Measurements from ENCODE around the gene ANKH.

Gene ANKH

DNA sequence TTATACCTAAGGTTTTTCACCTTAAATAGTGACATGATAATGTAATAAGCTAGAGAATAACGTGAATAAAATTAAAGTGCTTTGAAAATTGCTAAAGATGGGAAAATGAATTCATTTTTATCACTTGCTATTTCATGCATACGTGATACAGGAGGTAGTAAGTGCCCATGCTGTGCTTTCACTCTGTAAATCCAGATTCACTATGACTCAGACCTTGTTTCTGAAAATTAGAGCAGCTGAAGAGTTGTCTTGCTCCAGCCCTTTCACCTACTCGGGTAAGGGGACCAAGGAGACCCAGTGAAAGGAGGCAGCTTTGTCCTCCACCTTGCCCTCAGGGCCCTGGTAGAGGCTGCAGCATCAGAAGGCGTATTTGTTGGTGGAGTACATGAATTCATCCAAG lies 87.9 kb downstream of the ANKH start:
- Histone ChIP-seq H3K79me2 (ENCODE audit: control insufficient read depth, insufficient read depth, low read length, poor library complexity) (no peaks in the 10 kb centered on the region), H3K14ac (ENCODE audit: low read length) (no peak overlapping the region), H3K27me3 (ENCODE audit: insufficient read depth, low read length) (no peaks in the 10 kb centered on the region), H3K4ac (ENCODE audit: low read depth, low read length) (no peak overlapping the region), H3K9me3 (ENCODE audit: insufficient read depth, low read depth, low read length) (peaks cover 3% of the 10 kb centered on the region), H2AFZ (ENCODE audit: insufficient read depth, low read length, poor library complexity) (no peak overlapping the region), H2BK12ac (ENCODE audit: low read length) (no peak overlapping the region), H3K79me1 (ENCODE audit: low read length) (no peaks in the 10 kb centered on the region), H3K4me1 (ENCODE audit: control insufficient read depth in 1 of 2, insufficient read depth in 2 of 2, low read length in 2 of 2) (peaks cover 0 to under 1% of the 10 kb centered on the region in 2 experiments), H3K23ac (ENCODE audit: low read length) (no peak overlapping the region), H4K12ac (ENCODE audit: low read depth, low read length) (no peak overlapping the region), H3K36me3 (ENCODE audit: control insufficient read depth in 1 of 2, insufficient read depth in 2 of 2, low read length in 2 of 2) (no peaks in the 10 kb centered on the region), H2BK5ac (ENCODE audit: low read depth, low read length, poor library complexity) (no peak overlapping the region), H3K4me3 (ENCODE audit: low read depth, low read length) (no peak overlapping the region), H2BK120ac (ENCODE audit: insufficient read depth, low read length, poor library complexity) (no peak overlapping the region), H3K4me2 (ENCODE audit: low read length) (no peak overlapping the region), H4K91ac (ENCODE audit: low read depth, low read length) (no peak overlapping the region), H4K8ac (ENCODE audit: low read depth, low read length) (no peak overlapping the region), H3K9ac (ENCODE audit: low read length) (no peak overlapping the region), H3K18ac (ENCODE audit: low read length) (no peak overlapping the region), H3K27ac (ENCODE audit: low read depth, low read length) (no peak overlapping the region), H2AK5ac (ENCODE audit: low read length) (no peak overlapping the region)
- no CpG with 5 or more reads among the region's 4 CpGs for WGBS (ENCODE audit: extremely low coverage, insufficient coverage, insufficient read length)
- DNase-seq, result no peak

DNA sequence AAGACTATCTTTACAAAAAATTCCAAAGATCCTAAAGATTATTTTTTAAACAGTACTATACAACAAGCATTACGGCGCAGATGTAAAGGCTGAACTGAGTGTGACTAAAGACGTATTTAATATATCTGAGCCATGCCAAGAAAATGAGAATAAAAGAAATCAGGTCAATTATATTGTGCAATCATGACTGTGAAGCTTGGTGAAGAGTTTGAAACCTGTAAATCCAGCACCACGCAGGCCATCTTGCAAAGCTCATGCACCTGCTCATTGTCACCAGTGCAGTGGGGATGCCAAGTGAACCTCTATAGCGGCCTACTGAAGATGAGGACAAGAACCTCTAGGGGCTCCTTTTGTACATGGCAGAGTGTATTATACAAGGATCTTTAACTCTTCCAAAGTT lies 89.0 kb downstream of the ANKH start:
- Histone ChIP-seq H3K79me2 (ENCODE audit: control insufficient read depth, insufficient read depth, low read length, poor library complexity) (no peaks in the 10 kb centered on the region), H3K9me3 (ENCODE audit: insufficient read depth, low read depth, low read length) (peaks cover 3% of the 10 kb centered on the region), H2BK120ac (ENCODE audit: insufficient read depth, low read length, poor library complexity) (no peak overlapping the region), H3K79me1 (ENCODE audit: low read length) (no peaks in the 10 kb centered on the region), H2BK5ac (ENCODE audit: low read depth, low read length, poor library complexity) (no peak overlapping the region), H3K18ac (ENCODE audit: low read length) (no peak overlapping the region), H3K4me3 (ENCODE audit: low read depth, low read length) (no peak overlapping the region), H2AK5ac (ENCODE audit: low read length) (no peak overlapping the region), H3K36me3 (ENCODE audit: control insufficient read depth in 1 of 2, insufficient read depth in 2 of 2, low read length in 2 of 2) (no peaks in the 10 kb centered on the region), H4K12ac (ENCODE audit: low read depth, low read length) (no peak overlapping the region), H3K27ac (ENCODE audit: low read depth, low read length) (no peak overlapping the region), H3K4ac (ENCODE audit: low read depth, low read length) (no peak overlapping the region), H4K8ac (ENCODE audit: low read depth, low read length) (no peak overlapping the region), H3K4me1 (ENCODE audit: control insufficient read depth in 1 of 2, insufficient read depth in 2 of 2, low read length in 2 of 2) (peaks cover 0 to 11% of the 10 kb centered on the region in 2 experiments), H3K14ac (ENCODE audit: low read length) (no peak overlapping the region), H2BK12ac (ENCODE audit: low read length) (no peak overlapping the region), H3K4me2 (ENCODE audit: low read length) (no peak overlapping the region), H3K9ac (ENCODE audit: low read length) (no peak overlapping the region), H2AFZ (ENCODE audit: insufficient read depth, low read length, poor library complexity) (no peak overlapping the region), H4K91ac (ENCODE audit: low read depth, low read length) (no peak overlapping the region), H3K27me3 (ENCODE audit: insufficient read depth, low read length) (no peaks in the 10 kb centered on the region), H3K23ac (ENCODE audit: low read length) (no peak overlapping the region)
- no CpG with 5 or more reads among the region's 5 CpGs for whole genome bisulfite sequencing (ENCODE audit: extremely low coverage, insufficient coverage, insufficient read length)
- no peak for DNase-seq

DNA sequence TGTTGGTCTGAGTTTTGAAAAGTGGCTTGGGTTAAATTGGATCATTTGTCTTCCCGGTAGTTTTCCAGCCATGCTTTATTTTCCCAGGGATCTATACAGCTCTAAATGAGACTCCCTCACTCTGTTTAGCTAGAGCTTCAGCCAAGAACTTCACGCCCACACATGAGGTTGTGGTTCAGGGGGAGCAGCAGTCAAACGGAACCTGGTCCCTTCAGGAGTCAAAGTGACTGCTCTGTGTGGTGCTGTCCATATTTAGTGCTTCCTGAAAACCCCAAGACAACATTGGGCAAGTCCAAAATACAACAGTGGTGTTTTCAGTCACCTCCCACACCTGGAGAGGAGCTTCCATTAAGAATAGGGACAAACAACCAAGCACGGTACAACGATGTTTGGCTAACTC lies 90.5 kb downstream of the ANKH start:
- no CpG with 5 or more reads among the region's 5 CpGs for WGBS (ENCODE audit: extremely low coverage, insufficient coverage, insufficient read length)
- H2AK5ac ChIP-seq (ENCODE audit: low read length), result no peak overlapping the region
- no peak overlapping the region for H3K23ac ChIP-seq (ENCODE audit: low read length)
- H4K91ac ChIP-seq (ENCODE audit: low read depth, low read length), result no peak overlapping the region
- H2BK12ac ChIP-seq (ENCODE audit: low read length), result no peak overlapping the region
- no peak overlapping the region for H3K4ac ChIP-seq (ENCODE audit: low read depth, low read length)
- no peak overlapping the region for H3K27ac ChIP-seq (ENCODE audit: low read depth, low read length)
- no peaks in the 10 kb centered on the region for H3K79me2 ChIP-seq (ENCODE audit: control insufficient read depth, insufficient read depth, low read length, poor library complexity)
- H4K12ac ChIP-seq (ENCODE audit: low read depth, low read length), result no peak overlapping the region
- no peaks in the 10 kb centered on the region for H3K79me1 ChIP-seq (ENCODE audit: low read length)
- no peak for DNase-seq
- H2BK120ac ChIP-seq (ENCODE audit: insufficient read depth, low read length, poor library complexity), result no peak overlapping the region
- no peaks in the 10 kb centered on the region for H3K27me3 ChIP-seq (ENCODE audit: insufficient read depth, low read length)
- H3K4me1 ChIP-seq (ENCODE audit: control insufficient read depth in 1 of 2, insufficient read depth in 2 of 2, low read length in 2 of 2), result peaks cover 0 to 13% of the 10 kb centered on the region in 2 experiments
- H3K18ac ChIP-seq (ENCODE audit: low read length), result no peak overlapping the region
- H3K36me3 ChIP-seq (ENCODE audit: control insufficient read depth in 1 of 2, insufficient read depth in 2 of 2, low read length in 2 of 2), result no peaks in the 10 kb centered on the region
- no peak overlapping the region for H3K4me3 ChIP-seq (ENCODE audit: low read depth, low read length)
- no peak overlapping the region for H2BK5ac ChIP-seq (ENCODE audit: low read depth, low read length, poor library complexity)
- H3K14ac ChIP-seq (ENCODE audit: low read length), result no peak overlapping the region
- H2AFZ ChIP-seq (ENCODE audit: insufficient read depth, low read length, poor library complexity), result no peak overlapping the region
- H3K4me2 ChIP-seq (ENCODE audit: low read length), result no peak overlapping the region
- no peak overlapping the region for H3K9ac ChIP-seq (ENCODE audit: low read length)
- H3K9me3 ChIP-seq (ENCODE audit: insufficient read depth, low read depth, low read length), result peaks cover 3% of the 10 kb centered on the region
- H4K8ac ChIP-seq (ENCODE audit: low read depth, low read length), result no peak overlapping the region

DNA sequence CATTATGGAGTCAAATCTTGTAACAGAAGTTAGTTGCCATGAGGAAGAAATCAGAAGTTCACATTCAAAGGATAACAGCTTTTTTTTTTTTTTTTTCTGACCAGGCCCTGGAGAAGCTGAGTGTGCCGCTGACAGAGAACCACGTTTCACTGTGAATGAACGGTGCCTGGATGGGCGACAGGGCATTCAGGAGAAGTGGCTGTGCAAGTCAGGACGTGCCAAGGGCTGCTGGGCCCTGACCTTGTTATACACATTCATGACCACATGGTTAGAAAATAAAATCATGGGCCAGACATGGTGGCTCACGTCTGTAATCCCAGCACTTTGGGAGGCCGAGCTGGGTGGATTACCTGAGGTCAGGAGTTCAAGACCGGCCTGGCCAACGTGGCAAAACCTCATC lies 91.6 kb downstream of the ANKH start:
- Histone ChIP-seq H4K8ac (ENCODE audit: low read depth, low read length) (no peak overlapping the region), H2BK5ac (ENCODE audit: low read depth, low read length, poor library complexity) (no peak overlapping the region), H3K79me2 (ENCODE audit: control insufficient read depth, insufficient read depth, low read length, poor library complexity) (no peaks in the 10 kb centered on the region), H2AK5ac (ENCODE audit: low read length) (no peak overlapping the region), H4K91ac (ENCODE audit: low read depth, low read length) (no peak overlapping the region), H3K14ac (ENCODE audit: low read length) (no peak overlapping the region), H3K4me1 (ENCODE audit: control insufficient read depth in 1 of 2, insufficient read depth in 2 of 2, low read length in 2 of 2) (peaks cover 0 to 13% of the 10 kb centered on the region in 2 experiments), H3K4ac (ENCODE audit: low read depth, low read length) (no peak overlapping the region), H3K4me2 (ENCODE audit: low read length) (no peak overlapping the region), H3K9me3 (ENCODE audit: insufficient read depth, low read depth, low read length) (peaks cover 3% of the 10 kb centered on the region), H4K12ac (ENCODE audit: low read depth, low read length) (no peak overlapping the region), H3K27me3 (ENCODE audit: insufficient read depth, low read length) (no peaks in the 10 kb centered on the region), H2BK120ac (ENCODE audit: insufficient read depth, low read length, poor library complexity) (no peak overlapping the region), H2AFZ (ENCODE audit: insufficient read depth, low read length, poor library complexity) (no peak overlapping the region), H3K9ac (ENCODE audit: low read length) (no peak overlapping the region), H3K18ac (ENCODE audit: low read length) (no peak overlapping the region), H3K36me3 (ENCODE audit: control insufficient read depth in 1 of 2, insufficient read depth in 2 of 2, low read length in 2 of 2) (peaks cover 0 to 2% of the 10 kb centered on the region in 2 experiments), H3K23ac (ENCODE audit: low read length) (no peak overlapping the region), H2BK12ac (ENCODE audit: low read length) (no peak overlapping the region), H3K79me1 (ENCODE audit: low read length) (no peaks in the 10 kb centered on the region), H3K27ac (ENCODE audit: low read depth, low read length) (no peak overlapping the region), H3K4me3 (ENCODE audit: low read depth, low read length) (no peak overlapping the region)
- WGBS (ENCODE audit: extremely low coverage, insufficient coverage, insufficient read length), result no CpG with 5 or more reads among the region's 9 CpGs
- no peak for DNase-seq
